GM15510 (cell line): ENCODE measurements around the gene SERBP1.
A peak's percentile ranks its signal among the peaks of the same experiment; 100 is the strongest.

Source experiments
- POLR2A ChIP-seq: IDR thresholded peaks from 3 replicates; pipeline ENCODE4 v1.6.1; 2011; ENCODE audit warnings: borderline replicate concordance; ENCODE audit not compliant: insufficient read length; ENCODE audit errors: extremely low read depth

The SERBP1 gene

GRCh38 chr1:67430358-67431155, at the start of gene SERBP1:
TSS of gene SERBP1 (minus strand) at chr1:67430402. CDS start at chr1:67430300, 102 bp downstream.
- TF ChIP-seq POLR2A, result peak; percentile 66

GRCh38 chr1:67479146-67479891, 49.1 kb upstream of the SERBP1 start:
- no peak for TF ChIP-seq POLR2A

GRCh38 chr1:67476906-67477305, 46.7 kb upstream of the SERBP1 start:
- TF ChIP-seq POLR2A, result no peak

- TF ChIP-seq POLR2A, result no peak
Measured at GRCh38 chr1:67476006-67476482, 45.8 kb upstream of the SERBP1 start.

GRCh38 chr1:67472056-67472455, 41.9 kb upstream of the SERBP1 start:
- TF ChIP-seq POLR2A, result no peak

DNA sequence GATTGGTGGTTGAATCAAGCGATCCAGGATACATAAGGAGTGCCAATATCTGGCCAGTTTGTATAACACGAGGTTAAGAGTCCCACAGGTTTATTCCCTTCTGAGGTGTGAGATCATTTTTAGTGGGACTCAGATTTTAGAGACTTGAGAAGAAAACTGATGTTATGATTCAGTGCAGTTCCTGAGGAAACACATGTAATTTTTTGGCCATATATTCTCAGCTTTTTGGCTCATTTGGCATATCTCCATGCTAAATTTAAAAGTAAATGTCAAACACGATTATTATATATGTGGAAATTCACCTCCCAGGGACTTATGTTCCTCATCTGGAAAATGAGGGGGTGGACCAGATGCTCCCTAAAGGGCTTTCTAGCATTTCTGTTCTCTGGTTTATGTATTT, 39.2 kb upstream of the SERBP1 start:
- TF ChIP-seq POLR2A, result no peak

- no peak for TF ChIP-seq POLR2A
Measured at GRCh38 chr1:67468066-67468718, 38.0 kb upstream of the SERBP1 start.

- TF ChIP-seq POLR2A, result no peak
Measured at GRCh38 chr1:67465375-67465774, 35.2 kb upstream of the SERBP1 start.

DNA sequence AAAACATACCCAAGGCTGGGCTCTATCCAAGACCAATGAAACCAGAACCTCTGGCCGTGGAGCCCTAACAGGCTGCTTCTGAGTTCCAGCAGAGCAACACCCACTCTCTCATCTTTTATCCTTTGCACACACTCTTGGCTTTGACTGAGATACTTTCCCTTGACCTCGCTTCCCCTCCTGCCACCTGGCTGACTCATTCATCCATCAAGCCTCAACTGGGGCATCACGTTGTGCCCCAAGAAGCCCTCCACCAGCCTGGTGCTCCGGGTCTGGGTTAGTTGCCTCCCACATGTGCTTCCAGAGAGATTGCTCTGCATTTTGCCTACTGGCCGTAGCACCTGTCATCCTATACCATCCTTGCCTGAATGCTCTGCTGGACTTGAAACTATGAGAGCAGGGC, 34.5 kb upstream of the SERBP1 start:
- no peak for TF ChIP-seq POLR2A

GRCh38 chr1:67464058-67464457, 33.9 kb upstream of the SERBP1 start:
- no peak for TF ChIP-seq POLR2A

DNA sequence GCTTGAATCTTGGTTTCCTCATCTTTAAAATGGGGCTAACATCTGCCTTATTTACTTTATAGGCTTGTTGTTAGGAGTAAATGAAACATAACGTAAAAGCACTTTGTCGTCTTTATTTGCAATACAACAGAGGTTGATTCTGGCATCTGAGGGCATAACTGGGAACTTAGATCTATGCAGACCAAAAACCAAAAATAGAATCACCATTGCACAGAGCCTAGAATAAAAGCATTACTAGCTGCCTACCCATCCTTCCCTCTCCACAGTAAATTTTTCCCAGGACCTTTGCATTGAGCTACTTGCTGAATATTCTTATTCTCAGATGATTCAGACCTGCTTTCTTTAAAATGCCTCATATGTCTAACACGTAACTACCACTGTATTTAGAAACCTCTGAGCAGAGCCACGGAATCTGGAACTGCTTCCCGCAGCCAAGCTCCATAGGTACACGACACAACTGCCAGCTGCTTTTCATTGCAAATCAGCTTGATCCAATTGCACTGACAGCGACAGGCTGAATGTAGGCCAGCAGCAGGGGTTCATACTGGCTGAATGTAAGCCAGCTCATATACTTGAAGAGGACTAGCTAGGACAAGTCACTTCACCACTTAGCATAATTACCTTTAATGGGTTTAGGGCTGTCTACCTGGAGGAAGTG, 33.2 kb upstream of the SERBP1 start:
- no peak for TF ChIP-seq POLR2A

GRCh38 chr1:67460676-67461500, 30.7 kb upstream of the SERBP1 start:
- TF ChIP-seq POLR2A, result no peak

DNA sequence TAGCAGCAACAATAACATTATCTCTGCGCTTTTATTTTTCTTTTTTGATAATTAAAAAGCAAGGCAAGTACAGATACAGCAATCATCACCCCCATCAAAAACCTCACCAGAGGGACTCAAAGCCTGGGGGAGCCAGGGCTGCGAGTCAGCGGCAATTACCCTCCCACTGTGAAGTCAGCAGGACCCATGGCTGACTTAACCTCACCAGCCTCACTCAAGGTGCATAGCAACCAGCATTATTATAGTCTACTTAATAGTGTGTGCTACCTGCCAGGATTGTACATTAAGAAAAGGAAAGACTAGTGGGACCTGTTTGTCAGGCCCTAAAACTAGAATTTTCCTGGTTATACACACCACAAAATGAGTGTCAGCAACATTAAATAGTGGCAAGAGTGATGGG, 28.9 kb upstream of the SERBP1 start:
- TF ChIP-seq POLR2A, result no peak

DNA sequence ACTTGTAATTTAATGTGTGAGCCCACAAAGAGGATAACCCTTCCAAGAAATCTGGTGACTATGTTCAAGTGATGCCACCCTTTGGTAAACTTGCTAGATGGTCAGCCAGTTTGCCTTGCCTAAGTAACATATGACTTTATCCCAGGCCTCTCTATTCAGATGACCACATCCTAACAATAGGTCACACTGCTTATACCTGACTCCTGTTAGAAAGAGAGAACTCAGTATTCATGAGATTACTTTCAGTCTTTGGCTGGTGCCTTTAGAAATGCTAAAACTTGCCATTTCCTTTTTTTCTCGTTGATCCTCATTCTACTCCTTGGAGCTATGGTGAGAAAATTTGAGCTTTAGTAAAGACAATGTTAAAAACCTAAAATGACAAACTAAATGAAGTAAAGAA, 28.5 kb upstream of the SERBP1 start:
- no peak for TF ChIP-seq POLR2A
